ENCODE data around the gene CASP9.

Gene CASP9

GRCh38 chr1:15524021-15524282 is at the start of gene CASP9:
Gene CASP9, minus strand, starts transcription at chr1:15524215. Its CDS starts 15 bp downstream, at chr1:15524200.
- no peak for DNase-seq (ENCODE audit: low spot score)

- DNase-seq (ENCODE audit: low spot score) = no peak
Measured at GRCh38 chr1:15573477-15573876, 49.5 kb upstream of the CASP9 start.

GRCh38 chr1:15571266-15571665 is 47.3 kb upstream of the CASP9 start:
- DNase-seq (ENCODE audit: low spot score) = peak; percentile 19

- no peak for DNase-seq (ENCODE audit: low spot score)
Measured at GRCh38 chr1:15570861-15571260, 46.8 kb upstream of the CASP9 start.

- no peak for DNase-seq (ENCODE audit: low spot score)
Measured at GRCh38 chr1:15568387-15569073, 44.5 kb upstream of the CASP9 start.

GRCh38 chr1:15559189-15559810 is 35.3 kb upstream of the CASP9 start:
- no peak for DNase-seq (ENCODE audit: low spot score)

- no peak for DNase-seq (ENCODE audit: low spot score)
Measured at GRCh38 chr1:15558516-15558915, 34.5 kb upstream of the CASP9 start.

GRCh38 chr1:15557594-15557993 is 33.6 kb upstream of the CASP9 start:
- DNase-seq (ENCODE audit: low spot score) = no peak

- no peak for DNase-seq (ENCODE audit: low spot score)
Measured at GRCh38 chr1:15557008-15557407, 33.0 kb upstream of the CASP9 start.

GRCh38 chr1:15550573-15550972 is 26.6 kb upstream of the CASP9 start:
- no peak for DNase-seq (ENCODE audit: low spot score)

- no peak for DNase-seq (ENCODE audit: low spot score)
Measured at GRCh38 chr1:15546641-15547040, 22.6 kb upstream of the CASP9 start.

- no peak for DNase-seq (ENCODE audit: low spot score)
Measured at GRCh38 chr1:15543589-15544568, 19.9 kb upstream of the CASP9 start.

GRCh38 chr1:15543251-15543588 is 19.2 kb upstream of the CASP9 start:
- DNase-seq (ENCODE audit: low spot score) = no peak

- DNase-seq (ENCODE audit: low spot score) = no peak
Measured at GRCh38 chr1:15542388-15543250, 18.6 kb upstream of the CASP9 start.

- DNase-seq (ENCODE audit: low spot score) = no peak
Measured at GRCh38 chr1:15541231-15541792, 17.3 kb upstream of the CASP9 start.

- DNase-seq (ENCODE audit: low spot score) = no peak
Measured at GRCh38 chr1:15540186-15540585, 16.2 kb upstream of the CASP9 start.

- DNase-seq (ENCODE audit: low spot score) = no peak
Measured at GRCh38 chr1:15538771-15539170, 14.8 kb upstream of the CASP9 start.

- no peak for DNase-seq (ENCODE audit: low spot score)
Measured at GRCh38 chr1:15531682-15532081, 7.7 kb upstream of the CASP9 start.

- no peak for DNase-seq (ENCODE audit: low spot score)
Measured at GRCh38 chr1:15531003-15531402, 7.0 kb upstream of the CASP9 start.

- peak; percentile 88 for DNase-seq (ENCODE audit: low spot score)
Measured at GRCh38 chr1:15526490-15527339, 2.7 kb upstream of the CASP9 start, which contains the start of gene DNAJC16. Gene DNAJC16, plus strand, starts transcription at chr1:15526848. Its CDS starts 2,258 bp downstream, at chr1:15529106.

GRCh38 chr1:15526021-15526489 is 2.0 kb upstream of the CASP9 start:
- no peak for DNase-seq (ENCODE audit: low spot score)
